DND-41 (cell line): Measurements from ENCODE around the gene SLC23A2.

Source experiments
- ATAC-seq: fragments of 200-7000 bp; cut with Tn5 transposase; 3 replicates; pipeline ENCODE4 v1.9.1; 2021; ENCODE audit warnings: low read depth; ENCODE audit not compliant: insufficient read depth
- DNase-seq: peaks from one replicate; pipeline ENCODE4 v3.0.0-alpha.2; 2020
- H2AFZ ChIP-seq: 2 replicates; pipeline ENCODE4 v1.6.0; 2012; ENCODE audit warnings: low read depth, low read length
- H3K27ac ChIP-seq: 2 replicates; pipeline ENCODE4 v1.5.1; 2012; ENCODE audit warnings: low read length, inconsistent platforms
- H3K27me3 ChIP-seq: fragments of 200-600 bp; sonication (generic); 2 replicates; pipeline ENCODE4 v1.6.0; 2012; ENCODE audit warnings: low read length, mild to moderate bottlenecking, inconsistent platforms; ENCODE audit not compliant: insufficient read depth, poor library complexity
- H3K36me3 ChIP-seq: 2 replicates; pipeline ENCODE4 v1.5.1; 2012; ENCODE audit warnings: low read length, inconsistent platforms; ENCODE audit not compliant: insufficient read depth
- H3K4me1 ChIP-seq: 2 replicates; pipeline ENCODE4 v1.5.1; 2012; ENCODE audit warnings: mild to moderate bottlenecking, low read length; ENCODE audit not compliant: insufficient read depth
- H3K4me2 ChIP-seq: 2 replicates; pipeline ENCODE4 v1.6.0; 2012; ENCODE audit warnings: mild to moderate bottlenecking, moderate library complexity, low read length, inconsistent platforms; ENCODE audit not compliant: insufficient read depth
- H3K4me3 ChIP-seq, 2 experiments: fragments of 200-600 bp in 1 of 2; shearing (Covaris generic) in 1 of 2; 2 replicates each; pipeline ENCODE4 v1.5.1; 2012 to 2016; ENCODE audit warnings: inconsistent platforms in 2 of 2, low read length in 2 of 2, mild to moderate bottlenecking in 2 of 2, low read depth in 1 of 2, moderate library complexity in 1 of 2
- H3K79me2 ChIP-seq: 2 replicates; pipeline ENCODE4 v1.6.0; 2012; ENCODE audit warnings: low read length, inconsistent platforms; ENCODE audit not compliant: insufficient read depth
- H3K9ac ChIP-seq: 2 replicates; pipeline ENCODE4 v1.6.0; 2012; ENCODE audit warnings: low read depth, mild to moderate bottlenecking, inconsistent platforms, low read length, moderate library complexity
- H3K9me3 ChIP-seq: 2 replicates; pipeline ENCODE4 v1.5.1; 2012; ENCODE audit warnings: low read length, moderate library complexity, mild to moderate bottlenecking, inconsistent platforms; ENCODE audit not compliant: insufficient read depth, severe bottlenecking
- H4K20me1 ChIP-seq: 2 replicates; pipeline ENCODE4 v1.6.0; 2012; ENCODE audit warnings: low read length; ENCODE audit not compliant: insufficient read depth
- CTCF ChIP-seq: IDR thresholded peaks from 2 replicates; pipeline ENCODE4 v1.5.1; 2012; ENCODE audit warnings: borderline replicate concordance, low read length, moderate library complexity, mild to moderate bottlenecking; ENCODE audit not compliant: poor library complexity, severe bottlenecking; ENCODE audit errors: extremely low read depth
- EZH2 ChIP-seq: IDR thresholded peaks from 3 replicates; pipeline ENCODE4 v1.6.1; 2012; ENCODE audit warnings: borderline replicate concordance, low read depth, mild to moderate bottlenecking, moderate library complexity, low read length, inconsistent platforms; ENCODE audit not compliant: severe bottlenecking

SLC23A2 gene

GRCh38 chr20:4836473-4836872 is 164.8 kb downstream of the SLC23A2 start:
- H3K9me3 ChIP-seq: no peaks in the 10 kb centered on the region
- no peak overlapping the region for H3K27ac ChIP-seq
- DNase-seq (no peak), ATAC-seq (no peak)
- no peaks in the 10 kb centered on the region for H3K4me1 ChIP-seq
- H3K27me3 ChIP-seq: no peaks in the 10 kb centered on the region
- no peaks in the 10 kb centered on the region for H3K79me2 ChIP-seq
- H4K20me1 ChIP-seq: no peaks in the 10 kb centered on the region; the same call in 1 of the 2 replicates
- H3K36me3 ChIP-seq: no peaks in the 10 kb centered on the region
- H2AFZ ChIP-seq: no peak overlapping the region
- H3K9ac ChIP-seq: no peak overlapping the region
- H3K4me3 ChIP-seq: no peak overlapping the region
- TF ChIP-seq CTCF (no peak), EZH2 (no peak)
- H3K4me2 ChIP-seq: no peak overlapping the region

- Histone ChIP-seq H4K20me1 (no peaks in the 10 kb centered on the region; the same call in 1 of the 2 replicates), H3K4me3 (no peak overlapping the region), H3K9me3 (no peaks in the 10 kb centered on the region), H3K9ac (no peak overlapping the region), H2AFZ (no peak overlapping the region), H3K79me2 (no peaks in the 10 kb centered on the region), H3K27me3 (no peaks in the 10 kb centered on the region), H3K4me1 (no peaks in the 10 kb centered on the region), H3K4me2 (no peak overlapping the region), H3K36me3 (no peaks in the 10 kb centered on the region), H3K27ac (no peak overlapping the region)
- TF ChIP-seq EZH2: no peak
- TF ChIP-seq CTCF: no peak
- DNase-seq (no peak), ATAC-seq (no peak)
These were observed 165.8 kb downstream of the SLC23A2 start for GRCh38 chr20:4835244-4836177.

- Histone ChIP-seq H3K79me2 (no peaks in the 10 kb centered on the region), H2AFZ (no peak overlapping the region), H3K36me3 (no peaks in the 10 kb centered on the region), H3K27ac (no peak overlapping the region), H3K4me2 (no peak overlapping the region), H3K4me1 (no peaks in the 10 kb centered on the region), H3K9me3 (no peaks in the 10 kb centered on the region), H4K20me1 (no peaks in the 10 kb centered on the region), H3K4me3 (no peak overlapping the region), H3K27me3 (no peaks in the 10 kb centered on the region), H3K9ac (no peak overlapping the region)
- TF ChIP-seq EZH2 (no peak), CTCF (no peak)
- ATAC-seq (no peak), DNase-seq (no peak)
These were observed 168.1 kb downstream of the SLC23A2 start for GRCh38 chr20:4833074-4833728.
